Ascending aorta (tissue), 2 donors: ENCODE data around the gene ATXN7L1. TPM values are rescaled to one million over a fixed set of nuclear protein-coding genes. Genes with fewer than 3 reads are reported as not detected.

Experiments
- DNase-seq, 2 donors: peaks; one replicate each; pipeline ENCODE4 v3.0.0-alpha.2; 2019; ENCODE audit warnings: low spot score in 2 of 2
- H3K27ac ChIP-seq, 2 donors: fragments of 200-600 bp; sonication (generic); one replicate each; pipeline ENCODE4 v1.5.1; 2016 to 2017; ENCODE audit warnings: mild to moderate bottlenecking in 1 of 2
- H3K27me3 ChIP-seq: fragments of 200-600 bp; sonication (generic); one replicate; pipeline ENCODE4 v1.5.1; 2017
- H3K36me3 ChIP-seq, 2 donors: fragments of 200-600 bp; sonication (generic); one replicate each; pipeline ENCODE4 v1.5.1; 2016
- H3K4me1 ChIP-seq, 2 donors: fragments of 200-600 bp; sonication (generic); one replicate each; pipeline ENCODE4 v1.5.1; 2016 to 2017; ENCODE audit warnings: mild to moderate bottlenecking in 1 of 2
- H3K4me3 ChIP-seq, 2 donors: fragments of 200-600 bp; sonication (generic); one replicate each; pipeline ENCODE4 v1.5.1; 2016 to 2017; ENCODE audit warnings: mild to moderate bottlenecking in 1 of 2
- H3K9me3 ChIP-seq, 2 donors: fragments of 200-600 bp; sonication (generic); one replicate each; pipeline ENCODE4 v1.5.1; 2016
- CTCF ChIP-seq, 3 experiments: fragments of 200-600 bp in 2 of 3; fragments of 450-650 bp in 1 of 3; sonication (generic) in 2 of 3; IDR thresholded peaks; one replicate each; pipeline ENCODE4 v1.5.1; 2016 to 2019; ENCODE audit warnings: antibody characterized with exemption in 3 of 3, mild to moderate bottlenecking in 1 of 3, moderate library complexity in 1 of 3
- intact Hi-C: fragments of 100-400 bp; cut with DNase I; formaldehyde crosslinking; loops from one replicate; pipeline ENCODE4 v1.15.1; 2023
- total RNA-seq: library from RNA; depleted of rRNA; stranded (reverse); fragments of >200 nt; gene quantifications from one replicate; pipeline ENCODE4 v1.1.0, GENCODE V29; 2016

Gene ATXN7L1
- total RNA-seq, 1 donor from 2014 or later, result 7.5 TPM

DNA sequence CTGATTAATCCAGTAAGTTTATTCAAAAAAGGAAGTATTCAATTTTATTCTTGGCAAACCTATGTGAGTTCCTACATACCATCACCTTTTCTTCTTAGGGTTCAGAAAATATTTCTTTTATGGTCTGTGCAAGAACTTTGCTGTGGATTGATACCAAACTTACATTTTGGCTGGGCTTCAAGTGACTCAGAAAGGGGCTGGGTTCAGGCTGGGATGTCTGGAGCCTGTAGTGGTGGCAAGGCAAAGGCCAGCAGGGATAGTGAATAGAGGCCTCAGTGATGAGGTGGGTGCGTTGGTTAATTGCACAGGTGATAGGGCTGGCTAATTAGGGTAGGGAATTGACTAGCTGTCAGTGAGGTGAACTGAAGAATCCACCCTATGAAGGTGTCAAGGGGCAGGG is 40.2 kb upstream of the ATXN7L1 start:
- H3K27ac ChIP-seq, result no peak overlapping the region
- no peaks in the 10 kb centered on the region for H3K27me3 ChIP-seq
- intact Hi-C loops, result no loop called here
- DNase-seq, result no peak
- TF ChIP-seq CTCF (IDR thresholded peaks at IDR 0.05), result no peak
- H3K36me3 ChIP-seq, result peaks cover 0 to 3% of the 10 kb centered on the region in 2 donors
- no peak overlapping the region for H3K4me3 ChIP-seq
- no peaks in the 10 kb centered on the region for H3K4me1 ChIP-seq
- no peaks in the 10 kb centered on the region for H3K9me3 ChIP-seq

- no peak for TF ChIP-seq CTCF (IDR thresholded peaks at IDR 0.05)
- Histone ChIP-seq H3K4me3 (no peak overlapping the region), H3K4me1 (no peaks in the 10 kb centered on the region), H3K27me3 (no peaks in the 10 kb centered on the region), H3K9me3 (no peaks in the 10 kb centered on the region), H3K36me3 (peaks cover 0 to 8% of the 10 kb centered on the region in 2 donors), H3K27ac (no peak overlapping the region)
- no peak for DNase-seq
- intact Hi-C loops, result no loop called here
These were observed 37.5 kb upstream of the ATXN7L1 start for GRCh38 chr7:105913947-105914346.

GRCh38 chr7:105911961-105912575 is 35.7 kb upstream of the ATXN7L1 start:
- H3K27me3 ChIP-seq, result no peaks in the 10 kb centered on the region
- no peaks in the 10 kb centered on the region for H3K4me1 ChIP-seq
- intact Hi-C loops, result no loop called here
- no peak for TF ChIP-seq CTCF (IDR thresholded peaks at IDR 0.05)
- H3K36me3 ChIP-seq, result peaks cover 0 to 8% of the 10 kb centered on the region in 2 donors
- no peak overlapping the region for H3K4me3 ChIP-seq
- no peak overlapping the region for H3K27ac ChIP-seq
- DNase-seq, result no peak
- H3K9me3 ChIP-seq, result no peaks in the 10 kb centered on the region

GRCh38 chr7:105910172-105910571 is 33.8 kb upstream of the ATXN7L1 start:
- intact Hi-C loops, result no loop called here
- H3K36me3 ChIP-seq, result peaks cover 0 to 8% of the 10 kb centered on the region in 2 donors
- H3K4me3 ChIP-seq, result no peak overlapping the region
- no peak overlapping the region for H3K27ac ChIP-seq
- no peaks in the 10 kb centered on the region for H3K4me1 ChIP-seq
- H3K27me3 ChIP-seq, result no peaks in the 10 kb centered on the region
- no peak for DNase-seq
- no peak for TF ChIP-seq CTCF (IDR thresholded peaks at IDR 0.05)
- H3K9me3 ChIP-seq, result no peaks in the 10 kb centered on the region

- Histone ChIP-seq H3K27me3 (no peaks in the 10 kb centered on the region), H3K4me1 (no peaks in the 10 kb centered on the region), H3K27ac (no peak overlapping the region), H3K9me3 (no peaks in the 10 kb centered on the region), H3K4me3 (no peak overlapping the region), H3K36me3 (peaks cover 0 to 8% of the 10 kb centered on the region in 2 donors)
- intact Hi-C loops, result no loop called here
- no peak for TF ChIP-seq CTCF (IDR thresholded peaks at IDR 0.05)
- no peak for DNase-seq
These were observed 33.3 kb upstream of the ATXN7L1 start for GRCh38 chr7:105909742-105910141.
